Measurements from ENCODE around the gene NRROS.

- no peak for TF ChIP-seq POLR2AphosphoS5 (IDR thresholded peaks at IDR 0.05; ENCODE audit: low read depth, low read length)
- no peak for TF ChIP-seq POLR2A (IDR thresholded peaks at IDR 0.05; ENCODE audit: low read depth, low read length)
- TF ChIP-seq TAF1 (IDR thresholded peaks at IDR 0.05; ENCODE audit: borderline replicate concordance, low read depth, low read length): no peak
Measured at GRCh38 chr3:196636369-196637349, 2.8 kb upstream of the NRROS start.

Data from GM12892 (cell line).